ENCODE data around the gene IGSF9B.

The IGSF9B gene

DNA sequence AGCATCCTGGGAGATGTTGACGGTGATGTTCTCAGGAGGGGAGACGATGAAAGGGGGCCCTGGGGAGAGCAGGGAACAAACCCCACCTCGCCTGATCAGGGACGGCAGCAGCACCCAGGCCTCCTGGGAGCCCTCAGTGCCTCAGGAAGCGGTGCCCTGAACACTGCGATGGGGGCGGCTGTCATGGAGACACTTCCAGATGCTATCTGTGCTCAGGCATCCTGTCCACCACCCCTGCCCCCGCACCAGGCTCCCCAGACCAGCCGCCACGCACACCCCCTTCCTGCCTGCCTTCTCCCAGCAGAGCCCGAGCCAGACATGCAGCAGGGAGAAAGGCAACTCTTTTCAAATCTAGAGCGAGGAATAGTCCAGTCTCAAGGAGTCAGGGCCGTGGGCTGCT is 20.6 kb downstream of the IGSF9B start:
- no peak for DNase-seq

- DNase-seq = no peak
These were observed 21.2 kb downstream of the IGSF9B start for GRCh38 chr11:133935551-133935910.

DNA sequence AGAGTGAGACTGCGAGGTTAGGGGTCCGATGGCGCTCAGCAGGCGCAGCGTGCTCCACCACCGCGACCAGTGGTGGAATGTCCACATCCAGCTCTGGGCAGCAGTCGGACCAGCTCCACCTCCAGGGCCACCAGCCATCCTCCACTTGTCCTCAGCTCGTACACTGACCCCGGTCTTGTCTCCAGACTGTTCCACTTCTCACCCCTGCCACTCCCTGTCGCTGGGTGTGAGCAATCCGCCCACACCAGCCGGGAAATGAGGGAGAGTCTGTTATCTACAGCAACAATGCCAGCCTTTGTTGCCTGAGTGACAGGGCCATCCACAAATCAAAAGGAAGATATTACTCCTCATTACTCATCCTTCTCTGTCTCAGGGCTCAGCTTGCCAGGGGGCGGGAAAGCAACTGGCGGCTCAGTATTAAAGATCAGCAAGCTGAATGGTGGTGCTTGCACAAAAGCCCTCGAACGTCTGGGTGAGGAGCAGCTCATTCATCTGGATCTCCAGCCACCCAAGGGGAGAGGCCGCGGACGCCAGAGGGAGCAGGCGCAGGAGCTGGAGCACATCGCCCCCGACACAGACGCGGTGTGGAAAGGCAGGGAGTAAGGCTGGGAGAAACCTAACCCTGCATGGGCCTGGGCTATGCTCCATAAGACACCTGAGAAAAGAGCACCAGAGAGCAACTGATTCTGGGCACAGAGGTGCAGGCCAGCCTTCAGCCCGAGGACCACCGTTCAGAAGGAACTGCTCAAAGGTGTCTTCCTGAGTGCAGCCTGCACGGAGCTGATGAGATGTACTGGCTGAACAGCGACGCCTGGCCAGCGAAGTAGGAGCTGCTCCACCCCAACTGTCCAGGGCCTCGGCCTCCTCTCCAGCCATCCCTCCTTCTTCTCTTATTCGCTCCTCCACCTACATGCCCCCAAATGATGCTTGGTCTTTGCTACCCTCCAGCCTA is 21.9 kb downstream of the IGSF9B start:
- DNase-seq = no peak

DNA sequence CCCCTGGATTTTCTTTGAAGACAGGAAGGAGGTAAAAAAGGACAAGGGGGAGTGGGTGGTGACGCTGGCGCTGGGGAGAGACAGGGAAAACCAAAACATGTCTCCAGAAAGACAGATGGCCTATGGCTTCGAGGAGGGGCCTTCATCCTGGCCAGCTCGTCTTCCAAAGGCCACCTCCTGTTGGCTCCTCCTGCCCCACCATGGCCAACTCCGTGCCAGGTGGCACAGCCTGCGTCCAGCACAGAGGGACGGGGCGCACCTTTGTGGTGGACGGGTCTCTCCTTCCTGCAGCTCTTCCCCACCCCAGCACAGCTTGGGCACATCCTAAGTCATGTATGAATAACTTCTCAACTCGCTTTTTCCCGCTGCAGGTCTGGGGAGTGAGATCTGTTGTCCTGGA is 22.7 kb downstream of the IGSF9B start:
- DNase-seq = no peak

DNA sequence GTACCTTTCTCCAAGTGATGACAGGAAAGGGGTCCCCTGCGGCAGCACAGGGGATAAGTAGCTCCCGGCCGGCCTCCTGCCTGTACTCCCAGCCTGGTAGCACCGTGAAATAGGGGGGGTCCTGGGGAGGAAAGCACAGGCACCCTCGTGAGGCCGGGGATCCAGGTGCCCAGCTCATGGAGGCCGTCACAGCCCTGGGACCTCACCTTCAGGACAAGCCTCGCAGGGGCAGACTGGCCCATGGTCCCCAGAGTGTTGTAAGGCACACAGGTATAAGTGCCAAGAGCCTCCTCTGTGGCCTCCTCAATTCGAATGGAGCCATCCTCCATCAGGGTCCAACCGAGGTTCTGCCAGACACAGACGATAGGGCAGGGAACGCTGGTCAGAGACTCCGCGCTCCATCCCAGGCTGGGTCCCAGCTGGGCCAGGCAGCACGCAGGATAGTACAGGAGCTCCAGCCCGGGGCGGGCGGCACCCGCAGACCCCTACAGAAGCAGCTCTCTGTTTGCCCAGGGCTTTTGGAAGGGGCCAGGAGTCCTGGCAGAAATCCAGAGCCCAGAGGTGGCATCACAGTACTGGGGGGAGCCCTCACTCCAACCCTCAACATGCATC is 25.2 kb downstream of the IGSF9B start:
- DNase-seq = no peak

DNA sequence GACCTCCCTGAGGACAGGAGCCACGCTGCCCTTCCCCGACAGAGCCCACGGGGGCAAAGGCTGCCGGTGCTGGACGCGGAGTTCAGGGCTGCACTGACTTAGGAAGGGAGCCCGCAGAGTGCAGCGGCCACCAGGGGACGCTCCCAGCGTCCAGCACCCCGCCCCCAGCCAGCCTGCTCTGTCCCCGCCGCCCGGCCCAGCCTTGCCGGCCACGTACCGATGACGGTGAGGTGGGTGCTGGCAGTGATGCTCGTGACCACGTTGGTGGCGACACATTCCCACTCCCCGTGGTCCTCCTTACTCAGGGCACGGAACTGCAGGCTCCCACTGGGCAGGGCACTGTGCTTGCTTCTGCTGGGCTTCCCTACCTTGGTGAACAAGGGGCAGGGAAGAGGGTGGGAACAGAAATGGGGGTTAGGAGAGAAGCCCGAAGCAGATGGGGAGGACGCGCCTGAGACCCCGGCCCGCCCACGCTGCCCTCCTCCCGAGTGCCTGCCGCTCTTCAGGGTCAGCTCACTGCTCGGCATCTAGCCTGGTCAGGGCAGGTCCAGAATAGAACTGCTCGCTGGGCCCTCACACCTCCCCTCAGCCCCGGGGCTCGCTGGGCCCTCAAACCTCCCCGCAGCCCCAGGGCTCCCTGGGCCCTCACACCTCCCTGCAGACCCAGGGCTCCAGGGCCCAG is 25.9 kb downstream of the IGSF9B start:
- DNase-seq = no peak

DNA sequence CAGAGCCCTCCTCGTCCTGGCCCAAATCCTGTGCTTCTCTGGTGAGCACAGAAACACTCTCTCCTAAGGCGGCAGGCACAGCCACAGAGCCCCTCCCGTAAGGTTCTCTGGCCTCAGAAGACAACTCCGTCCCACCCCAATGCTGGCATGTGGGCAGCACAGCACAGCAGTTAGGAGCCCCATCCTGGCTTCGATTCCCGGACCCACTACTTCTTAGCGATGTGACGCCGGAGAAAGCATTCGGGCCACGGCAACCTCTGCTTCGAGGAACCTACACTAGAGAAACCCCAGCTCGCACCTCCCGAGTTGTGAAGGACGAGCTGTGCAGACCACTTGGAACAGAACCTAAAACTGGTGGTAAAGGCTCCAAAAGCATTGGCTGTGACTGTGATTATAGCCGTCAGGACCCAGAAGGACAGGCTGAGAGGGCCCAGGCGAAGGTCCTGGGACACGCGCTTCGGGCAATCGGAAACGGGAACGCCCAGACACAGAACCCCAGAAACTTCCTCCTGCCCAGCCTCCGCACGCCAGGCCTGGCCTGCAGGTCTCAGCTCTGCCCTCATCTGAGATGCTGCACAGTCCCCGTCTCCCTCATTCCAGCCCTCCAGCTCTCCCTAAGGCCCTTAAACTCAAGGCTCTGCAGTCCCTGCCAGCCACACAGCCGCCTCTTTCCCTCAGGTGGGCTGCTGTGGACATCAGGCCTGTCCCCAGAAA is 26.6 kb downstream of the IGSF9B start:
- DNase-seq = no peak

GRCh38 chr11:133929401-133930052 is 27.2 kb downstream of the IGSF9B start:
- DNase-seq = no peak

DNA sequence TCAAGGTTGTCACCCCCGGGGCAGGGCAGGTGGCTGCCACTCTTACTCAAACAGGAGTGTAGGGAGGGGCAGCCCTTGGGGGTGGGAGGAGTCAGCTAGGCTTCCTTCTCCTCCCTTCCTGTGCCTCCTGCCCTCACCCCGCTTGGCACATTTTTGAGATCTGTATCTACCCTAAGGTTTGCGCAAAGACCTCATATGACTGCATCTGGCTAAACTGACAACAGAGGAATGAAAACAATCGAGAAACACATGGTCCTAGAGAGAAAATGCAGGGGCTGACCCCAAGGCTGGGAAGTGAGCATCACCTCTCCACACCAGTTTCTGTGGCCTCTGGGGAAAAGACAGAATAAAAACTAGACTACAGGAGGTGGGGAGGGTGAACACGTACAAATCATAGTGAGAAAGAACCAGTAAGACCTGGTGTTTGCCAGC is 28.1 kb downstream of the IGSF9B start:
- no peak for DNase-seq

DNA sequence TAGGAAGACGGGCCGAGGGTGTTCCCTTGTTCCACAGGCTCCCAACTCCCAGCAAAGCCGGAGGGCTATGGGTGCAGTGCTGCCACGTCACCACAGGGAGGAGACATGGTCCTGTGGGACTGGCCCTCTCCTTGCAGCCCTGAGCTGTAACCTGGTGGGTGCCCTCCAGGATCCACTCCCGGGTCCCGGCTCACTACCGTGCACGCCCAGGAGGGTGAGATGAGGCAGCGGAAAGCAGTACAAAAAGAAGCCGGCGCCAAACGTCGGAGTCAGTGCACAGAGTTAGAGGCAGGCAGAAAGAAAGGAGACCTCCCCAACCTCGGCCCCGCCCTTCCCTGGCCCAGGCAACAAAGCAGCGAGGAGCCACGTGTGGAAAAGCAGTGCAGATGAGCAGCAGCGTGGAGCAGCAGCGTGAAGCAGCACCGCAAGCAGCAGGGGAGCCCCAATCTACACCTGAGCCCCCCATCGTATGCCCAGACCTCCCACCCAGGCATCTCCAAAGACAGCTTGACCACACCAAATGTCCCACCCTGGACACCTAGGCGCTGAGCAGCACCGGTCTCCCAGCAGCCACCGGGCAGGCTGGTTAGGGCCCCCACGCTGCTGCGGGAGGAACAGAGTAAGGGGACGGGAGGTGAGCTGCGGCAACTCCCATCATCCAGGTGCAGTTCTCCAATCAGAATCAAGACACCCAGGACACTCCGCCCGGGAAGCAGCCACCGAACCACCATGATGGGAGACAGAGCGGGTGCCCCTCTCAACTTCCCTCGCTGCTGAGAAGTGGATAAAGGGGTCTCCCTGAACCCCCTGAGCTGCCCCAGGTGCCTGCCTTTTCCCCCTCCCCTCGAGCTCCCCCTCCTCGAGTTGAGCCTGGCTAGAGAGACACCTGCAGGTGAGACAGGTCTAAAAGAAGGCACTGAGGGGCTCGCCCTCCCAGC is 28.8 kb downstream of the IGSF9B start:
- no peak for DNase-seq

DNA sequence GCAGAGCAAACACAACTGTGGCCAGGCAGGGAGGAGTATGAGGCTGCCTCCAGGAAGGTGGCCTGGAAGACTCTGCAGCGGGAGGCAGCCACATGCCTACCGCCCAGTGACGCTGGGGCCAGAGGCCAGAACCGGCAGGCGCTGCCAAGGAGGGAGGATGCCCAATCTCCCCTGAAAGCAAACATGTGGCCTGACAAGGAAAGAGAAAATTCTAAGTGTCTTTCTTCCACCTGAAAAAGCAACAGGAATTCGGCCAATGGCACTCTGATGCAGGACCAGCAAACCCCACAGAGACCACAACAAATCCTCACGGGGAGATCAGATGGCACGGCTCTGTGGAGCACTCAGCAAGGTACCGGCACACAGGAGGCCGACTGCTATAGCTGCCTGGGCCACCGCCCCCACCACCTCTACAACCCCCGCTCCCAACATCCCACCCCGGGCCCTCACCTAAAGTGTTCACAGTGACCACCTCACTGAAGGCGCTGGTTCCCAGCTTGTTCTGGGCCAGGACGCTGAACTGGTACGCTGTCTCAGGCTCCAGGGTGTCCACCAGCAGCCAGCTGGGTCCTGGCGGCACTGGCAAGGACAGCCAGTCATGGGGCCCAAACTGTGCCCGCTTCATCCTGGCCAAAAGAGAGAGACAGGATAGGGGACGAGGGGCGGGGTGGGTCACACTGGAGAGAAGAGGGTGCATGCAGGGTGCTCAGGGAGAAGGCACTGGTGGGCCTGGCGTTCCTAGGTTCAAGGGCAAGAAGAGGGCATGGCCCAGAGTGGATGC is 30.1 kb downstream of the IGSF9B start:
- DNase-seq = no peak

- DNase-seq = no peak
These were observed 31.0 kb downstream of the IGSF9B start for GRCh38 chr11:133925756-133926155.

GRCh38 chr11:133924661-133925060 is 32.1 kb downstream of the IGSF9B start:
- DNase-seq = no peak

- no peak for DNase-seq
These were observed 34.5 kb downstream of the IGSF9B start for GRCh38 chr11:133922078-133922870.

- no peak for DNase-seq
These were observed 35.3 kb downstream of the IGSF9B start for GRCh38 chr11:133921513-133921912.

- no peak for DNase-seq
These were observed 35.7 kb downstream of the IGSF9B start for GRCh38 chr11:133921026-133921425.

GRCh38 chr11:133920109-133920990 is 36.4 kb downstream of the IGSF9B start:
- DNase-seq = no peak

GRCh38 chr11:133919330-133920108 is 37.2 kb downstream of the IGSF9B start:
- no peak for DNase-seq

Measured in SIG-M5 (cell line).